Smooth muscle cell of the brain vasculature (primary cell): ENCODE measurements around the gene NKX6-2.

Experiments
- DNase-seq: peaks from one replicate; pipeline ENCODE4 v3.0.0-alpha.2; 2012; ENCODE audit warnings: low read depth, low spot score

Gene NKX6-2

GRCh38 chr10:132813001-132813401 lies 27.1 kb upstream of the NKX6-2 start:
- no peak for DNase-seq

- DNase-seq: no peak
Observed at GRCh38 chr10:132812520-132812919, 26.6 kb upstream of the NKX6-2 start.

GRCh38 chr10:132811891-132812481 lies 26.0 kb upstream of the NKX6-2 start:
- no peak for DNase-seq

GRCh38 chr10:132810807-132811700 lies 25.1 kb upstream of the NKX6-2 start:
- DNase-seq: no peak

- DNase-seq: no peak
Observed at GRCh38 chr10:132810141-132810806, 24.3 kb upstream of the NKX6-2 start.

- DNase-seq: no peak
Observed at GRCh38 chr10:132809232-132810140, 23.5 kb upstream of the NKX6-2 start.

GRCh38 chr10:132808383-132809231 lies 22.7 kb upstream of the NKX6-2 start:
- no peak for DNase-seq

GRCh38 chr10:132807621-132808049 lies 21.7 kb upstream of the NKX6-2 start:
- DNase-seq: no peak

GRCh38 chr10:132806561-132807003 lies 20.6 kb upstream of the NKX6-2 start:
- DNase-seq: no peak

GRCh38 chr10:132806110-132806509 lies 20.2 kb upstream of the NKX6-2 start:
- no peak for DNase-seq

GRCh38 chr10:132805599-132805998 lies 19.7 kb upstream of the NKX6-2 start:
- no peak for DNase-seq

GRCh38 chr10:132804785-132805426 lies 19.0 kb upstream of the NKX6-2 start:
- no peak for DNase-seq

GRCh38 chr10:132804287-132804686 lies 18.3 kb upstream of the NKX6-2 start:
- no peak for DNase-seq

GRCh38 chr10:132803416-132804210 lies 17.7 kb upstream of the NKX6-2 start:
- DNase-seq: no peak

- DNase-seq: no peak
Observed at GRCh38 chr10:132802694-132803320, 16.9 kb upstream of the NKX6-2 start.

- DNase-seq: no peak
Observed at GRCh38 chr10:132802048-132802447, 16.1 kb upstream of the NKX6-2 start.

GRCh38 chr10:132799865-132800264 lies 13.9 kb upstream of the NKX6-2 start:
- DNase-seq: no peak

- no peak for DNase-seq
Observed at GRCh38 chr10:132798876-132799275, 12.9 kb upstream of the NKX6-2 start.

- DNase-seq: no peak
Observed at GRCh38 chr10:132798403-132798802, 12.5 kb upstream of the NKX6-2 start.
